ENCODE measurements around the gene ERC2. TPM values are rescaled to one million over a fixed set of nuclear protein-coding genes. Genes with fewer than 3 reads are reported as not detected.

ERC2 gene
- total and polyA plus RNA-seq, 2 donors (not counting 1 experiment from before 2014, with no cell fraction given) = 0.14 to 0.17 TPM

- no peak overlapping the region for H3K27ac ChIP-seq (ENCODE audit: insufficient read depth, low read length)
- TF ChIP-seq CTCF (conservative IDR thresholded peaks at IDR 0.05 in 1 of 2, IDR thresholded peaks at IDR 0.05 in 1 of 2; ENCODE audit: low read depth in 1 of 2, low read length in 2 of 2) (no peak), EZH2 (IDR thresholded peaks at IDR 0.05; ENCODE audit: low read length, missing control alignments) (no peak)
- no peak overlapping the region for H3K4me3 ChIP-seq (replicated peaks in 1 of 4; ENCODE audit: control extremely low read depth in 1 of 4, insufficient read depth in 1 of 4, low read depth in 3 of 4, low read length in 4 of 4)
- no peaks in the 10 kb centered on the region for H3K4me1 ChIP-seq (ENCODE audit: control insufficient read depth, extremely low read depth, insufficient read depth, low read length)
- H2AFZ ChIP-seq (ENCODE audit: low read length) = no peak overlapping the region
- no peaks in the 10 kb centered on the region for H3K27me3 ChIP-seq (ENCODE audit: control insufficient read depth, insufficient read depth, low read length)
- no peaks in the 10 kb centered on the region for H4K20me1 ChIP-seq (ENCODE audit: control insufficient read depth, extremely low read depth, insufficient read depth, low read length)
- no peaks in the 10 kb centered on the region for H3K9me3 ChIP-seq (ENCODE audit: control insufficient read depth, insufficient read depth, low read depth, low read length)
- H3K4me2 ChIP-seq (ENCODE audit: extremely low read depth, insufficient read depth, low read length) = no peak overlapping the region
- DNase-seq (ENCODE audit: low read depth in 2 of 2) = no peak
- no peak overlapping the region for H3K9ac ChIP-seq (ENCODE audit: insufficient read depth, low read length)
- H3K36me3 ChIP-seq (ENCODE audit: control insufficient read depth, insufficient read depth, low read length) = no peaks in the 10 kb centered on the region
- H3K79me2 ChIP-seq (ENCODE audit: control insufficient read depth, insufficient read depth, low read length) = no peaks in the 10 kb centered on the region
Measured at GRCh38 chr3:55780913-55781312, 687.4 kb downstream of the ERC2 start.

- H4K20me1 ChIP-seq (ENCODE audit: control insufficient read depth, extremely low read depth, insufficient read depth, low read length) = no peaks in the 10 kb centered on the region
- no peaks in the 10 kb centered on the region for H3K79me2 ChIP-seq (ENCODE audit: control insufficient read depth, insufficient read depth, low read length)
- H3K27me3 ChIP-seq (ENCODE audit: control insufficient read depth, insufficient read depth, low read length) = no peaks in the 10 kb centered on the region
- DNase-seq (ENCODE audit: low read depth in 2 of 2) = no peak
- H2AFZ ChIP-seq (ENCODE audit: low read length) = no peak overlapping the region
- H3K36me3 ChIP-seq (ENCODE audit: control insufficient read depth, insufficient read depth, low read length) = no peaks in the 10 kb centered on the region
- no peaks in the 10 kb centered on the region for H3K4me1 ChIP-seq (ENCODE audit: control insufficient read depth, extremely low read depth, insufficient read depth, low read length)
- TF ChIP-seq CTCF (conservative IDR thresholded peaks at IDR 0.05 in 1 of 2, IDR thresholded peaks at IDR 0.05 in 1 of 2; ENCODE audit: low read depth in 1 of 2, low read length in 2 of 2) (no peak), EZH2 (IDR thresholded peaks at IDR 0.05; ENCODE audit: low read length, missing control alignments) (no peak)
- H3K4me3 ChIP-seq (replicated peaks in 1 of 4; ENCODE audit: control extremely low read depth in 1 of 4, insufficient read depth in 1 of 4, low read depth in 3 of 4, low read length in 4 of 4) = no peak overlapping the region
- no peak overlapping the region for H3K4me2 ChIP-seq (ENCODE audit: extremely low read depth, insufficient read depth, low read length)
- H3K9ac ChIP-seq (ENCODE audit: insufficient read depth, low read length) = no peak overlapping the region
- H3K9me3 ChIP-seq (ENCODE audit: control insufficient read depth, insufficient read depth, low read depth, low read length) = no peaks in the 10 kb centered on the region
- no peak overlapping the region for H3K27ac ChIP-seq (ENCODE audit: insufficient read depth, low read length)
Measured at GRCh38 chr3:55779543-55779942, 688.7 kb downstream of the ERC2 start.

DNA sequence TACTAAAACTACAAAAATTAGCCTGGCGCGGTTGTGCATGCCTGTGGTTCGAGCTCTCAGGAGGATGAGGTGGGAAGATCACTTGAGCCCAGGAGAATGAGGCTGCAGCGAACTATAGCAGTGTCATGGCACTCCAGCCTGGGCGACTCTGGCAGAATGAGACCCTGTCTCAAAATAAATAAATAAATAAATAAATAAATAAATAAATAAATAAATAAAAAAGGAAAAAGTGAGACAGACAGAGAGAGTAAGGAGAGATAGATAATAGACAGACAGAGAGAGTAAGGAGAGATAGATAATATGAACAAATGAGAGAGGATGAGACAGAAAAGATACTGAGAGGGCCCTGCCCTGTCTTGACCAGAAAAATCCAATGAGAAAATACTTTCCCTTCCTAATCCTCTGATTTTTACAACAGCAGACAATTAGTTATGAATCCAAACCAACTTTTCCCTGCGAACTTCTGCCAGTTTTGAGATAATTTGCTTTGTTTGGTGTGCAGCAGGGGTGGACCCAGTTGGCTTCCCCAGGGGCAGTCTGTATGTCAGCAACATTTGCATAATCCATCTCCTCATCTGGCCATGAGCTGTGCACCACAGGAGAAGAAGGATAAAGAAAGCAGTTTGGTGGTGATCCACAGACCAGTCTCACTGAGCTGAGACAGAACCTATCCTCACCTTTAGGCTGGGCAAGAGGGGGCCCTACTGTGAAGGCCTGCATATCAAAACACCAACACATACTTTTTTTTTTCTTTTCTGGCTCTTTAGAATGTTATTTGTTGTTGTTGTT lies 692.7 kb downstream of the ERC2 start:
- Histone ChIP-seq H3K4me1 (ENCODE audit: control insufficient read depth, extremely low read depth, insufficient read depth, low read length) (no peaks in the 10 kb centered on the region), H4K20me1 (ENCODE audit: control insufficient read depth, extremely low read depth, insufficient read depth, low read length) (no peaks in the 10 kb centered on the region), H3K9ac (ENCODE audit: insufficient read depth, low read length) (no peak overlapping the region), H3K27ac (ENCODE audit: insufficient read depth, low read length) (no peak overlapping the region), H3K4me2 (ENCODE audit: extremely low read depth, insufficient read depth, low read length) (no peak overlapping the region), H3K36me3 (ENCODE audit: control insufficient read depth, insufficient read depth, low read length) (no peaks in the 10 kb centered on the region), H3K79me2 (ENCODE audit: control insufficient read depth, insufficient read depth, low read length) (no peaks in the 10 kb centered on the region), H3K27me3 (ENCODE audit: control insufficient read depth, insufficient read depth, low read length) (no peaks in the 10 kb centered on the region), H2AFZ (ENCODE audit: low read length) (no peak overlapping the region), H3K9me3 (ENCODE audit: control insufficient read depth, insufficient read depth, low read depth, low read length) (no peaks in the 10 kb centered on the region), H3K4me3 (replicated peaks in 1 of 4; ENCODE audit: control extremely low read depth in 1 of 4, insufficient read depth in 1 of 4, low read depth in 3 of 4, low read length in 4 of 4) (no peak overlapping the region)
- no peak for DNase-seq (ENCODE audit: low read depth in 2 of 2)
- no peak for TF ChIP-seq EZH2 (IDR thresholded peaks at IDR 0.05; ENCODE audit: low read length, missing control alignments)
- no peak for TF ChIP-seq CTCF (conservative IDR thresholded peaks at IDR 0.05 in 1 of 2, IDR thresholded peaks at IDR 0.05 in 1 of 2; ENCODE audit: low read depth in 1 of 2, low read length in 2 of 2)

All from fibroblast of lung (primary cell).